B cell (primary cell): Measurements from ENCODE around the gene STK35. TPM values are rescaled to one million over a fixed set of nuclear protein-coding genes. Genes with fewer than 3 reads are reported as not detected.

Experiments used
- ATAC-seq: fragments of 200-7000 bp; cut with Tn5 transposase; one replicate; pipeline ENCODE4 v1.10.0; 2021; ENCODE audit warnings: low read depth, mild to moderate bottlenecking, moderate number of reproducible peaks, moderate library complexity
- CTCF ChIA-PET: fragments of 350-600 bp; sonication (Branson Sonifier 250); formaldehyde crosslinking; loops from one replicate; lab custom pipeline; 2021; ENCODE audit warnings: antibody characterized with exemption, inconsistent platforms; lab: Charles Lee
- POLR2A ChIA-PET: fragments of 350-600 bp; sonication (Branson Sonifier 250); formaldehyde crosslinking; loops from one replicate; lab custom pipeline; 2021; ENCODE audit warnings: antibody characterized with exemption; lab: Charles Lee
- DNase-seq: peaks from one replicate; pipeline ENCODE4 v3.0.0; 2013
- H2AFZ ChIP-seq: 2 replicates; pipeline ENCODE4 v1.6.1; 2012; ENCODE audit warnings: mild to moderate bottlenecking, low read depth, low read length; ENCODE audit not compliant: insufficient read depth, poor library complexity, severe bottlenecking
- H3K27ac ChIP-seq, 2 donors: 1 replicate in 1 of 2; 2 replicates in 1 of 2; pipeline ENCODE4 v1.5.1; 2012 to 2013; ENCODE audit warnings: low read length in 2 of 2, mild to moderate bottlenecking in 2 of 2, moderate library complexity in 1 of 2
- H3K27me3 ChIP-seq, 4 experiments: fragments of 200-600 bp in 1 of 4; sonication (generic) in 1 of 4; replicated peaks in 1 of 4; 1 replicate in 2 of 4; 2 replicates in 2 of 4; pipeline versions ENCODE4 v1.6.1 to v1.7.0; 2013 to 2016; ENCODE audit warnings: low read length in 3 of 4, mild to moderate bottlenecking in 2 of 4, mixed read lengths in 1 of 4, moderate library complexity in 1 of 4; ENCODE audit not compliant: insufficient read depth in 4 of 4, control insufficient read depth in 3 of 4; ENCODE audit errors: control extremely low read depth in 1 of 4
- H3K36me3 ChIP-seq, 2 experiments: replicated peaks in 1 of 2; 1 replicate in 1 of 2; 2 replicates in 1 of 2; pipeline versions ENCODE4 v1.6.1 to v1.7.1; 2013; ENCODE audit warnings: low read length in 1 of 2; ENCODE audit not compliant: insufficient read depth in 2 of 2, control insufficient read depth in 1 of 2; ENCODE audit errors: control extremely low read depth in 1 of 2, extremely low read depth in 1 of 2
- H3K4me1 ChIP-seq, 2 donors: fragments of 200-600 bp in 1 of 2; sonication (generic) in 1 of 2; 1 replicate in 1 of 2; 2 replicates in 1 of 2; pipeline versions ENCODE4 v1.5.1 to v1.6.1; 2013 to 2017; ENCODE audit warnings: low read length in 2 of 2; ENCODE audit not compliant: control insufficient read depth in 2 of 2, insufficient read depth in 2 of 2
- H3K4me2 ChIP-seq: replicated peaks from 2 replicates; pipeline ENCODE3; 2012; ENCODE audit warnings: mild to moderate bottlenecking, low read depth, low read length; ENCODE audit not compliant: poor library complexity, severe bottlenecking
- H3K4me3 ChIP-seq, 5 experiments: fragments of 200-600 bp in 1 of 5; sonication (generic) in 1 of 5; 1 replicate in 3 of 5; 2 replicates in 2 of 5; pipeline versions ENCODE4 v1.5.1 to v1.7.0; 2011 to 2016; ENCODE audit warnings: low read length in 4 of 5, mild to moderate bottlenecking in 4 of 5, low read depth in 2 of 5, control low read depth in 1 of 5, moderate library complexity in 1 of 5; ENCODE audit not compliant: insufficient read depth in 1 of 5; ENCODE audit errors: control extremely low read depth in 1 of 5, extremely low read depth in 1 of 5
- H3K79me2 ChIP-seq: fragments of 200-600 bp; sonication (generic); one replicate; pipeline ENCODE4 v1.6.0; 2016; ENCODE audit warnings: low read length; ENCODE audit not compliant: control insufficient read depth, insufficient read depth
- H3K9ac ChIP-seq: fragments of 200-600 bp; sonication (generic); 2 replicates; pipeline ENCODE4 v1.6.1; 2017; ENCODE audit warnings: mild to moderate bottlenecking, low read length, moderate library complexity
- H3K9me3 ChIP-seq, 3 donors: one replicate each; pipeline versions ENCODE4 v1.6.1 to v1.7.1; 2013; ENCODE audit warnings: low read length in 2 of 3; ENCODE audit not compliant: control insufficient read depth in 2 of 3, insufficient read depth in 1 of 3; ENCODE audit errors: control extremely low read depth in 1 of 3
- H4K20me1 ChIP-seq: 2 replicates; pipeline ENCODE4 v1.6.0; 2012; ENCODE audit warnings: mild to moderate bottlenecking, low read length; ENCODE audit not compliant: insufficient read depth, control insufficient read depth, poor library complexity, severe bottlenecking
- H3K27ac Mint-ChIP-seq: one replicate; pipeline ENCODE4 v1.8.0; 2021; ENCODE audit warnings: mixed read lengths
- H3K27me3 Mint-ChIP-seq: one replicate; pipeline ENCODE4 v1.8.0; 2021; ENCODE audit warnings: mixed read lengths
- H3K4me1 Mint-ChIP-seq: one replicate; pipeline ENCODE4 v1.8.0; 2021; ENCODE audit warnings: mixed read lengths
- H3K4me3 Mint-ChIP-seq: one replicate; pipeline ENCODE4 v1.8.0; 2021; ENCODE audit warnings: mixed read lengths
- H3K9me3 Mint-ChIP-seq: one replicate; pipeline ENCODE4 v1.8.0; 2022; ENCODE audit warnings: mixed read lengths; ENCODE audit not compliant: insufficient read depth
- EZH2 ChIP-seq: IDR thresholded peaks from 2 replicates; pipeline ENCODE4 v1.6.1; 2012; ENCODE audit warnings: borderline replicate concordance, low read depth, mild to moderate bottlenecking, moderate library complexity, low read length; ENCODE audit not compliant: insufficient read depth, poor library complexity, severe bottlenecking
- WGBS: methylation state at CpG from one replicate; pipeline ENCODE4 v1.1.5; 2013; ENCODE audit warnings: missing lambda C conversion rate; ENCODE audit not compliant: insufficient coverage; 5-methylcytosine and 5-hydroxymethylcytosine counted together
- intact Hi-C: fragments of 100-400 bp; cut with micrococcal nuclease; formaldehyde crosslinking; loops from one replicate; pipeline ENCODE4 v1.10.0; 2022
- polyA plus RNA-seq: library from polyadenylated mRNA; depleted of rRNA; stranded (reverse); fragments of >200 nt; gene quantifications from 2 replicates; pipeline ENCODE4 v1.2.3, GENCODE V29; 2012
- total RNA-seq, 2 donors: library from RNA; stranded (reverse); fragments of 120-200 nt in 1 of 2; gene quantifications; 1 replicate in 1 of 2; 2 replicates in 1 of 2; pipeline versions ENCODE4 v1.2.3 to v1.2.4, GENCODE V29; 2013 to 2022
- TF ChIP-seq, protein P1 (sequence below): fragments of 200-600 bp; IDR thresholded peaks from one replicate; pipeline ENCODE4 v1.8.0; 2022; ENCODE audit warnings: antibody characterized with exemption, mild to moderate bottlenecking

STK35 gene
- total and polyA plus RNA-seq, 2 donors (not counting 1 experiment from before 2014, with no cell fraction given), result 12.8 to 23.9 TPM

DNA sequence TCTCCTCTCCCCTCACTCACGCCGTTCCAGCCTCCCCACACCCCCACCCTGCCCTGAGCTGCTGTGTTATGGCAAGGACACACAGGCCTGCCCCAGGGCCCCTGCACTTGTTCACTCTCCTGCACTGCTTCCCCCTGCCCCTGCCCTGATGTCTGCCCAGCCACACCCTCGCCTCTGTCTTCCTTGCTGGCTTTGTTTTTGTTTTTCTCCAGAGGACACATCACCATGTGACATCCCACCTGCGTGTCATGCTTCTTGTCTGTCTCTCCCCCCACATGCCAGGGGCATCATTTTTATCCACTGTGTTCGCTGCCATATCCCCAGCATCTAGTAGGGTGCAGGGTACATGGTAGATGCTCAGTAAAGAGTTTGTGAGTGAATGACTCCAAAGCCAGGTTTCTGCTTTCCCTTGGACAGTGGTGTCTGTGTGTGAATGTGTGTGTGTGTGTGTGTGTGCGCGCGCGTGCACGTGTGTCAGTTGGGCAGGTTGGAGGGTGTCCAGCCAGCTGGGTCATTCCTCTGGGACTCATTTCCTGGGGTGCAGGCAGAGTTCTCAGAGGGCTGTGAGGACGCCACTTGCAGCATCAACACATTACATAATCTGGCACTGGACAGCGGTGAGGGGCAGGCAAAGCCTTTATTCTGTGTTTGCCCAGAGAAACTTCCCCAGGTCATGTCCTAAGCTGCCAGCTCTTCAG lies 60.6 kb downstream of the STK35 start:
- no peaks in the 10 kb centered on the region for H3K9me3 ChIP-seq
- no peaks in the 10 kb centered on the region for H3K27me3 ChIP-seq
- no peaks in the 10 kb centered on the region for H3K4me1 Mint-ChIP-seq
- no peak overlapping the region for H3K4me3 ChIP-seq
- no peaks in the 10 kb centered on the region for H3K9me3 Mint-ChIP-seq
- no peaks in the 10 kb centered on the region for H3K36me3 ChIP-seq
- TF ChIP-seq, protein P1, sequence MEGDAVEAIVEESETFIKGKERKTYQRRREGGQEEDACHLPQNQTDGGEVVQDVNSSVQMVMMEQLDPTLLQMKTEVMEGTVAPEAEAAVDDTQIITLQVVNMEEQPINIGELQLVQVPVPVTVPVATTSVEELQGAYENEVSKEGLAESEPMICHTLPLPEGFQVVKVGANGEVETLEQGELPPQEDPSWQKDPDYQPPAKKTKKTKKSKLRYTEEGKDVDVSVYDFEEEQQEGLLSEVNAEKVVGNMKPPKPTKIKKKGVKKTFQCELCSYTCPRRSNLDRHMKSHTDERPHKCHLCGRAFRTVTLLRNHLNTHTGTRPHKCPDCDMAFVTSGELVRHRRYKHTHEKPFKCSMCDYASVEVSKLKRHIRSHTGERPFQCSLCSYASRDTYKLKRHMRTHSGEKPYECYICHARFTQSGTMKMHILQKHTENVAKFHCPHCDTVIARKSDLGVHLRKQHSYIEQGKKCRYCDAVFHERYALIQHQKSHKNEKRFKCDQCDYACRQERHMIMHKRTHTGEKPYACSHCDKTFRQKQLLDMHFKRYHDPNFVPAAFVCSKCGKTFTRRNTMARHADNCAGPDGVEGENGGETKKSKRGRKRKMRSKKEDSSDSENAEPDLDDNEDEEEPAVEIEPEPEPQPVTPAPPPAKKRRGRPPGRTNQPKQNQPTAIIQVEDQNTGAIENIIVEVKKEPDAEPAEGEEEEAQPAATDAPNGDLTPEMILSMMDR, result no peak
- no peak for TF ChIP-seq EZH2
- H3K27ac Mint-ChIP-seq, result no peak overlapping the region
- H3K4me1 ChIP-seq, result no peaks in the 10 kb centered on the region
- ATAC-seq (no peak), DNase-seq (no peak)
- H2AFZ ChIP-seq, result no peak overlapping the region
- POLR2A ChIA-PET, result no interaction called here
- CTCF ChIA-PET, result interaction anchor here (0.8 to 2.1 kb wide), 4 partner anchors 10 to 360 kb away, joined by 3 to 11 read pairs (median 6); no protein-coding TSS in a partner anchor
- intact Hi-C loops, result no loop called here
- no peak overlapping the region for H3K4me2 ChIP-seq
- no peaks in the 10 kb centered on the region for H4K20me1 ChIP-seq
- no peaks in the 10 kb centered on the region for H3K79me2 ChIP-seq
- WGBS, result 72% methylated on average over 11 of the region's 12 CpGs
- peaks cover 10% of the 10 kb centered on the region for H3K27me3 Mint-ChIP-seq
- H3K27ac ChIP-seq, result no peak overlapping the region
- no peak overlapping the region for H3K9ac ChIP-seq
- no peak overlapping the region for H3K4me3 Mint-ChIP-seq

DNA sequence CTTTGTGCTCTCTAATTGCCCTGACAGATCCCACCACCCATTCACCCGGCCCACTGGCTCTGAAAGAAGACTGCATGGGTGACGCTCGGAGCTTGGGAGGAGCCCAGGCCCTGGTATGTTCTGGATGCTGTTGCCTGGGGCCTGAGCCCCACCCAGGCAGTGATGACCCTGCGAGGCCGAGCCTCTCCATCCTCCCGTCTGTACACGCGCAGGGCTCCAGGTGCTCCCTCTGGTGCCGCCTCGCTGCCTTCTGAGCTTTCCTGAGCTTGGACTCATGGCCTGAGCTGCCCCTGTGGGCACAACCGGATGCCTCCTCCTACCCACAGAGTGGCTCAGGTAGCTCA lies 61.2 kb downstream of the STK35 start:
- H3K27me3 Mint-ChIP-seq, result peaks cover 10% of the 10 kb centered on the region
- no peak for DNase-seq
- no peaks in the 10 kb centered on the region for H3K36me3 ChIP-seq
- H3K9me3 ChIP-seq, result no peaks in the 10 kb centered on the region
- no peak overlapping the region for H3K4me3 Mint-ChIP-seq
- ChIA-PET POLR2A (no interaction called here), CTCF (interaction anchor here (1.2 to 1.6 kb wide), 2 partner anchors 10 to 360 kb away, joined by 3 to 9 read pairs; no protein-coding TSS in a partner anchor)
- no peaks in the 10 kb centered on the region for H3K79me2 ChIP-seq
- H3K27me3 ChIP-seq, result no peaks in the 10 kb centered on the region
- H2AFZ ChIP-seq, result no peak overlapping the region
- H3K4me1 Mint-ChIP-seq, result no peaks in the 10 kb centered on the region
- TF ChIP-seq, protein P1, result no peak
- TF ChIP-seq EZH2, result no peak
- ATAC-seq, result no peak
- H3K9ac ChIP-seq, result no peak overlapping the region
- no peak overlapping the region for H3K27ac Mint-ChIP-seq
- no peaks in the 10 kb centered on the region for H4K20me1 ChIP-seq
- no peak overlapping the region for H3K27ac ChIP-seq
- H3K4me1 ChIP-seq, result no peaks in the 10 kb centered on the region
- WGBS, result 94% methylated on average over 10 of the region's 11 CpGs
- no peak overlapping the region for H3K4me2 ChIP-seq
- H3K9me3 Mint-ChIP-seq, result no peaks in the 10 kb centered on the region
- intact Hi-C loops, result no loop called here
- H3K4me3 ChIP-seq, result no peak overlapping the region
